HK-2 (cell line): ENCODE results near the gene ANKRD2.
"Not testable (repeated sequence)": the region's sequence is repeated elsewhere in the genome, so short reads cannot be mapped to it uniquely, and the experiment has no call there.

Experiments
- DNase-seq: peaks from one replicate; pipeline ENCODE4 v3.0.0-alpha.2; 2018; ENCODE audit not compliant: unreplicated experiment

Gene ANKRD2

DNA sequence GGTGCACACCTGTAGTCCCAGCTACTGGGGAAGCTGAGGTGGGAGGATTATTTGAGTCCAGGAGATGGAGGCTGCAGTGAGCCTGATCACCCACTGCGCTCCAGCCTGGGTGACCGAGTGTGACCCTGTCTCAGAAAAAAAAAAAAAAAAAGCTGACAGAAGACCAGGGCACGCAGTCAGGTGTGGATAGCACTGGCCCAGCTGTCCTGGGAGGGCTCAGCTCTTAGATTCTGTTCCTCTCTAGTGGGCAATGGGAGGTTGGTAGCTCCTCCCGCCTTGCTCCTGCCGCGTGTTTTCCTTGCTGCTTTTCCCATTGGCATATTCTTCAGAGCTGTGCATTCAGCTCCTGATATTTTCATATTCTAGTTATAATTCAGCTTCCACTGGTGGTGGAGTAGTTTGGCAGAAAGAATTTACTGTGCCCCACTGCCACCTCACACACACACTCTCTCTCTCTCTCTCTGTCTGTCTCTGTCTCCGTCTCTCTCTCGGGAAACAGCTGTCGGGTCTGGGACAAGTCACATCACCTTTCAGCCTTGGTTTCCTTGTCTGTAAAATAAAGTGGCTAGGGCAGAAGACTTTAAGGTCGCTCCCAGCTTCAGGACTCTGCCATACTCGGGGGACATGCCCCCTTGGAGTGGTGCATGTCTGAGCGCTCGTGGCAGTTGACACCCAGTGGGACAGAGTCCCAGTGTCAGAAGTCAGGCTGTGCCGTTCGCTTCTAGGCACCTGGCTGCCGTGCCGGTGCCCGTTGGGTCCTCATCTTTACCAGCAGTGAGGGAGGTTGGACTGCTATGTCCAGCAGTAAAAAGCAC lies 25.9 kb upstream of the ANKRD2 start:
- DNase-seq: no peak

DNA sequence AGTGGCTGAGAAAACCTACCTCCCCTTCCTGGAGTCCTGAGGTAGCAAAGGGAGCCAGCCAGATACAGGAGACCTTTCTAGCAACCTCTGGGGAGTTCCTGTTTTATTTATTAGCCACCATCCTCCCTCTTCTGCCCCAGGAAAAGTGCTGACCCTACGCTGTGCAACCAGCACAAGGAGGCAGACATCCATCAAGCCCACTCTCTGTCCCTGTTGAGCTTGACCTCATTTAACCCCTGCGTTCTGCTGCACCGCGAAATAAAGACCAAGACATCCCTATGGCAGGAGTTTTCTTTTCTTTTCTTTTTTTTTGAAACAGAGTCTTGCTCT lies 25.3 kb upstream of the ANKRD2 start:
- DNase-seq: no peak

DNA sequence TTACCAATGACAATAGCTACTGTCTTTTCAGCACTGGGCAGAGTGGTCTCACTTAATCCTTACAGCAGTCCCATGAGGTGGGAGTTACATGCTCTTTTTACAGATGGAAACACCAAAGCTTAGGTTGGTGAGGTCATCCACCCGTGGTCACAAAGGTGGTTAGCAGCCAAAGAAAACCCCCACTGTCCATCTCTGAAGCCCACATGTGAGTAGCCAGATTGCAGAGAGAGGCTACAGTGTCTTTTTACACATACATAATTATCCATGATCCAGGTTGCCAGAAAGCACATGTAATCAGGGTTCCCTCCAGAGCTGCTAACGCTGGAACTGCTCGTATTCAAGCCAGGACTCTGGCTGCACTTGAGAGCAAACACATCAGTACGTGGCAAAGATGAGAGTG lies 24.6 kb upstream of the ANKRD2 start:
- no peak for DNase-seq

DNA sequence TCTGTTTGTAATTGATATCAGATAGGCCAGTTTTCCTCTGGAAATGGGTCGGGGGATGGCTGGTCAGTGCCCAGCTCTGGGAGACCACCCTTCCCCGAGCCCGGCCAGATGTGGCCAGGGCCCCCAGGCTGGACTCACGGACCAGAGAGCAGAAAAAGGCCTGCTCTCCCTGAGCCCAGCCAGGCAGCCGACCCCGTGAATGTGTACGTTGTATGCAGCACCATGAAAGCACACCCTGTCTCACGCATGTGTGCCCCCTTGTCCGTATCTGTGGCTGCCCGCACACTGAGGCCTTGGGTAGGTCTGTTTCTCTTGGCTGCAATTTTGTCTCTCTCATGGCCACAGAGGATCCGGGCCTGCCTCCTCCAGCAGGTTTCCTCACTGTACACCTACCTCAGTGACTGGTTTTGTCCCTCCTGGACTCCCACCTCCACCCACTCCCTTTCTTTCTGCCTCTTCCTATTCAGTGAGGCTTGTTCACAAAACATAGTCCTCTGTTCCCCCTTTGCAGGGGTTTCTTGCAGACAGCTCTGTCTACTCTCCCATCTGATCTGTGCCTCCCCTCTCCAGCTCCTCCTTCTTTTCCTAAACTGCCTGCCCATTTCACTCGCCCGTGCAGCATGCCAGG lies 23.6 kb upstream of the ANKRD2 start:
- DNase-seq: no peak

DNA sequence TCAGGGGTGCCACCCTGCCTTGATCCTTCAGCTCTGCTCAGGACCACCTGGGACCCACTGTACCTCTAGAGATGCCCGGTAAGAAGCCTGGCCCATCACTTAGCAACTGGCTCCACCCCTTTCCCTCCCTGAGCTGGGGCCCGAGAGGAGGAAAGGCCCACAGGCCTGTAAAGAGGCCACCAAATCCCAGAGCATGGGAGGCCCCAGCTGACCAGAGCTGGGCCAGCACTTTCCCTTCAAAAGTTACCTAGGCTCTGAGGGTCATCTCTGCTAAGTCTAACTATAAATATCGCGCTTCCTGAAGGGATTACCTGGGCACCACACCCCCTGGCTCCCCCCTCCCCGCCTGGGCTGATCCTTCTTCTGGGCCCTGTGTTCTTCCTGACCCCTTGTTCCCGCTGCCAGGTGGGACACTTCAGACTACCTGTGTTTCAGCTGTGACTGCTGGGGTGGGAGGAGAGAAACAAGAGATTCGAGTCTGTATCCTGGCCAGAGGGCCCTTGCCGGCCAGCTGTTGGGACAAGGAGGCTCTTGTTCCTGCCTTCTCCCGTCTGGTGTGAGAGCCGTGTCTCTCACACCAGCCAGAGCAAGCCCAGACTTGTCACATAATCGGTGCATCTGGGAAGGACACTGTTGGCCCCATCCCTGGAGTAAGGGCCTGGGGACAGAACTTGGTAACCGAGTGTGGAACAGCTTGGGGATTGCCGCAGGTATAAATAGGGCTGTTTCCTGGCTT lies 22.8 kb upstream of the ANKRD2 start:
- no peak for DNase-seq

DNA sequence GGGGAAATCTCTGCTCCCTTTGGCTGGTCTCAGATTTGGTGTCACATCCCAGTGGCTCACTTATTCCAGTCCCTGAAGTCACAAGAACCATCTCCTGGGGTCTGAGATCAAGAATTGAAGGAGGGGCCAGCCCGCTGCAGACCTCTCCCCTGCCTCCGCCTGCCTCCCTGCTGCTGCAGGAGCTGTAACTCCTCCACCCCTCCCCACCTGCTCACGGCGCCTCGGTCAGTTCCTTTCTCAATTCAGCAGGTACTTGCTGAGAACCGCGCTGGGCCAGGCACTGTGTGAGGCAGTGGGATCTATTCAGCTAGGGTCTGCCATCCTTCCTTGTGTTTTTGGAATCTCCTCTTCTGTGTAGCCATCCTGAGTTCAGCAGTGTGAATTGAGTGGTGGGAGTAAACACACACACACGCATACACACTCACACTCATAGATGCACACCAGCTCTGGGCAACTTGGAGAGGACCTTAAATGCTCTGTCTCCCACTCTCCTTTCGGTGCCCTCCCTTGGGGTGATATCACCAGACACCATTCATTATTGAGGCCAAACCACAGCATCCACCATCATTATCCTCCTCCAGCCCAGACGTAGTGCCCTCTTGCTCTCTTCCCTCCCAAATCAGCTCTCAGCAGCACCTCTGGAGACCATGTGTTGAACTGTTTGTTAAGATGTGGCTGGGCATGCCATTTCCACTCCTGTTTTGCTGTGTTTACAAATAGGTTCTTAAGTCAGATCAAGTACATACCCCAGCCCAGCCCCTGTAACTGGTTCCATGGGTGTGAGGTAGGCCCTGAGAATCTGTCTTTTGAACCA lies 22.0 kb upstream of the ANKRD2 start:
- DNase-seq: no peak

DNA sequence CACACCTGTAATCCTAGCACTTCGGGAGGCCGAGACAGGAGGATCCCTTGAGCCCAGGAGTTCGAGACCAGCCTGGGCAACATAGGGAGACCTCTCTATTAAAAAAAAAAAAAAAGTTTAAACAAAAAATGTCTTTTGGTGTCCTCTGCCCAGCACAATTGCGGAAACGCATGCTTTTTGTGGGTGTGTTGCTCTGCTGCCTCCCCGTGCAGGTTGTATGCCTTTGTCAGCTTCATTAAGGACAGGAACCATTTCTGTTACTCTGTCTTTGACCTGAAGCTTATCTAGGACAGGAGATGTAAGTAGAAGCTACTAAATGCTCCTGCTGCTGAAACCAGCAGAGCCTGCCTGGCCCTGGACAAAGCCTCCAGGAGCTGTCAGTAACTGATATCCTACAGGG lies 21.3 kb upstream of the ANKRD2 start:
- no peak for DNase-seq

DNA sequence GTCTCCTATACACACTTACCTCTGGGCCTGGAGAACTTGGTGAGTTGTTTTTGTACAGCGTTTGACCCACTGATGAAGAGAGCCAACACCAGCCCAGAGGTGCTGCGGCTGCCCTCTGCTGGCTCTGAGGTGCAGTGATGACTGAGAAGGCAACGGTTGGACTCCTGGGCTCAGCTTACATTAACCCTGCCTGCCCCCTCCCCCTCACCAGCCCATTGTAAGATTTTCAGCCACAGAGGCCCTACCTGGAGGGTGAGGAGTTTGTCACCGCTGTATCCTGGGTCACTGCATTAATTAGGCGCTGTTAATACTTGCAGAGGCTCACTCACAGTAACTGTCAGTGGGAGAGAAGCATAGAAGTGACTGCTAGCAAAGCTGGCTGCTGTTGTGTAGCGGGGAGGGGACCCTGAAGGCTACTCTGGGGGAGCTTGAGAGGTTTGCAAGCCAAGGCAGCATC lies 19.0 kb upstream of the ANKRD2 start:
- peak; percentile 71 for DNase-seq

DNA sequence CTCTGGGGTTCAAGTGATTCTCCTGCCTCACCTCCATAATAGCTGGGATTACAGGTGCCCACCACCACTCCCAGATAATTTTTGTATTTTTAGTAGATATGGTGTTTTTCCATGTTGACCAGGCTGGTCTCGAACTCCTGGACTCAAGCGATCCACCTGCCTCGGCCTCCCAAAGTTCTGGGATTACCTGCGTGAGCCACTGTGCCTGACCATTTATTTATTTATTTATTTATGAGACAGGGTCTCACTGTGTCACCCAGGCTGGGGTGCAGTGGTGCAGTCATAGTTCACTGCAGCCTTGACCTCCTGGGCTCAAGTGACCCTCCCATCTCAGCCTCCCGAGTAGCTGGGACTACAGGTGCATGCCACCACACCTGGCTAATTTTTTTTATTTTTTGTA lies 18.2 kb upstream of the ANKRD2 start:
- DNase-seq: not testable (repeated sequence)

DNA sequence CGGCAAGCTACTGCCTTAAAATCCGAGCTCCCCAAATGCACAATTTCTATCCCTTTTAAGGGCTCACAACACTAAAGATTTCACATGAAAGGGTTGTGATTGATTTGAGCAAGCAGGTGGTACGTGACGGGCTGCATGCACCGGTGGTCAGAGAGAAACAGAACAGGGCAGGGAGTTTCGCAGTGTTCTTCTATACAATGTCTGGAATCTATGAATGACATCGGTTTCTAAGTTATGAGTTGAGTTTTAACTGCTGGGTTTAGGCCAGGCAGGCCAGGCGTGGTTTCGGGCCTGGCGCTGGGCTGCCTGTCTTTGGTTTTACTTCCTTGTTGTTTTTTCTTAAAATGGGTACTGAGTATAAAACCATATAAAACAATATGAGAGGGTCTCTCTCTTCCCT lies 17.0 kb upstream of the ANKRD2 start:
- DNase-seq: not testable (repeated sequence)

DNA sequence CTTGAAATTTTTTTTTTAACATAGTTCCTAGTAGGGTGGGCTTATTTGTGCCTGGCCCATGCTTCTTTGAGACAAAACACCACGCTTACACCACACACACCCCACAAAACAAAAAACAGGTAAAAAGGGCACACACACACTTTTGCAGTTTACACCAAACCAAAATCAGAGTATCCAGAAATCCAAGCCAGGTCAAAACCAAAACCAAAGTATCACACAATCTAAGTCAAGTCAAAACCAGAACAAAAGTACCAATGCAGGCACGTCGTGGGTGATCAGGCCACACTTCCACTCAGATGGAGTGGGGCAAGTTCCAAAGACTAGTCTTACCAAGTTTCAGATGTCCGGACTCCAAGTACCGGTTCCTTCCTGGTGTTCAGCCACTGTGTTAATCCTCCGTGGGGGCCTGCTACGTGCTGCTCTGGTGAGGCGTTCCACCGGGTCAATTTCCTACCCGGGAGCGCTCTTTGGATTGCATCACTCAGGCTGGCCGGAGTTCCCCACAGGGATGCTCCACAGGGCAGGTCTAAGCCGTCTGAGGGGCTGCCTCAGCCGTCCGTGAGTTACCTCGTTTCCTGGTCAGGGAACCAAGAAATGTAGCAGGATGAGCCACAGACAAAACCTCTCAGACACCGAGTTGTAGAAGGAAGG lies 11.7 kb upstream of the ANKRD2 start:
- DNase-seq: not testable (repeated sequence)

DNA sequence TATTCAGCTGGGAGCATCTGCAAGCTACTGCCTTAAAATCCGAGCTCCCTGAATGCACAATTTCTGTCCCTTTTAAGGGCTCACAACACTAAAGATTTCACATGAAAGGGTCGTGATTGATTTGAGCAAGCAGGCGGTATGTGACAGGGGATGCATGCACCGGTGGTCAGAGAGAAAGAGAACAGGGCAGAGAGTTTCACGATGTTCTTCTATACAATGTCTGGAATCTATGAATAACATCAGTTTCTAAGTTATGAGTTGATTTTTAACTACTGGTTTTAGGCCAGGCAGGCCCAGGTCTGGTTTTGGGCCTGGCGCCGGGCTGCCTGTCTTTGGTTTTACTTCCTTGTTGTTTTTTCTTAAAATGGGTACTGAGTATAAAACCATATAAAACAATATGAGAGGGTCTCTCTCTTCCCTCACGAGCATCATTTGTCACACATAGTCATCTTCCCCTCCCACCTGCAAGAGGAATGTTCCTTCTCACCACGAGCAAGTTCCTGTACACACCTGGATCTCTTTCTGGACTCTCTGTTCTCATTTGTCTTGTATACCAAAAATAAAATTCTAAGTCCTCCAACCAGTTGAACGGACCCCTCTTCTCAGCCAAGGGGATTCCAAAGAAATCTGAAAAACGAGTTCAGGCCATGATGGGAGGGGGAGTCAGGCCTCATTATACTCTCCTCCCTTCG lies 11.0 kb upstream of the ANKRD2 start:
- not testable (repeated sequence) for DNase-seq

DNA sequence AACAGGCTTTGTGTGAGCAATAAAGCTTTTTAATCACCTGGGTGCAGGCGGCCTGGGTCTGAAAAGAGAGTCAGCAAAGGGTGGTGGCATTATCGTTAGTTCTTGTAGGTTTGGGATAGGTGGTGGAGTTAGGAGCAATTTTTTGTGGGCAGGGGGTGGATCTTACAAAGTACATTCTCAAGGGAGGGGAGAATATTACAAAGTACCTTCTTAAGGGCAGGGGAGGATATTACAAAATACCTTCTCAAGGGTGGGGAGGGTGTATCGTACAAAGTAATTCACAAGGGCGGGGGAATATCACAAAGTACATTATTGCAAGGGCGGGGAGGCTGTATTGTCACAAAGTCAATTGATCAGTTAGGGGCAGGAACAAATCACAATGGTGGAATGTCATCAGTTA lies 10.2 kb upstream of the ANKRD2 start:
- DNase-seq: not testable (repeated sequence)

DNA sequence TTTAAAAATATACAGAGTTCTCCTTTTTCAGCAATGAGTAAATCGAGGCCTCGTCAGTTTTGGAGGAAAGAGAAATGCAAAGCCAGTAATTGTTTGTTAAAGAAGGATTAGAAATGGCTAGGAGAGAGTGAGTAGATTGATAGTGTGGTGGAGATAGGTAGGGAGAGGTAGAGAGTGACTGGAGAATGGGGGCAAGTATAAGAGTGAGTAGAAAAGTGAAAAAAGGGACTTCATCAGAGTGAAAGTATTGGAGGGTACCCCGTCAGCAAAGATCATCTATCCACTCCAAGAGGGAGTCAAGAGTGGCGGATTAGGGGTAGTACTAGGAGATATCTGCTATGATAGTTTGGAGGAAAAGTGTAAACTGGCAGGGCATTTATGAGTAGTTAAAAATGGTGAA lies 9.2 kb upstream of the ANKRD2 start:
- no peak for DNase-seq

DNA sequence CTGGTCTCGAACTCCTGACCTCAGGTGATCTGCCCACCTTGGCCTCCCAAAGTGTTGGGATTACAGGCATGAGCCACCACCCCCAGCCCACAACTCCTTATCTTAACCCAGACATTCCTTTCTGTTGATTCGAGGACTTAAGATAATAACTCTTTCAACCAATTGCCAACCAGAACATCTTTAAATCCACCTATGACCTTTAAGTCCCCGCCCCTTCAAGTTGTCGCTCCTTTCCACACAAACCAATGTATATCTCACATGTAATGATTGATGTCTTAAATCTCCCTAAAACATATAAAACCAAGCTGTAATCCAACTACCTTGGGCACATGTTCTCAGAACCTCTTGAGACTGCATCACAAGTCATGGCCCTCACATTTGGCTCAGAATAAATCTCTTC lies 7.8 kb upstream of the ANKRD2 start:
- DNase-seq: no peak

DNA sequence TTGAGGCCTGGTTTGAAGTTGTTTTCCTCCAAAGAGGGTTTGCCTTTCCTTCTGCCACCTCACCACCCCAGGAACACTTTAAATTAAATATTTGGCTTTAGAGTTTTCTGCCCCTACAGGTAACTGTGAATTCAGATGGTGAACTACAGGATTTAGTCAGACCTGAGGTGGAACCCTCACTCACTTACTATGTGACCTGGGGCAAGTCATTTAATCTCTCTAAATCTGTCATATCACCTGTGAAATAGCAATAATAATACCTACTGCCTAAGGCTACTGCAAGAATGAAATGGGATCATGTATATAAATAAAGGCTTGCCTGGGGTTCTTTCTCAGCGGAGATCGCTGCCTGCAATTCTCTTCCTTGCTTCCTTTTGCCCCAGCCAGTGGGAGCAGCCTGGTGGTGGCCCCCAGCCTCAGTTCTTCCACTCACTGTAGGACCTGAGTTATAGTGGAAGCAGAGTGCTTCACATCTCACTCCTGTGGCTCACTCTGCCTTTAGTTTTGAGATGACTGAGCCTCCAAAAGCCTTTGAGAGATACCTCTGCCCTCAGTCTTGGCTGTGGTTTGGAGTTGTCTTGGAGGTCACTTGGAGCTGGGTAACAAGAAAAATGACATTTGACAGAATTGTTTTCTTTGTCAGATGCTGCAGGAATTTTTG lies 6.1 kb upstream of the ANKRD2 start:
- DNase-seq: no peak

DNA sequence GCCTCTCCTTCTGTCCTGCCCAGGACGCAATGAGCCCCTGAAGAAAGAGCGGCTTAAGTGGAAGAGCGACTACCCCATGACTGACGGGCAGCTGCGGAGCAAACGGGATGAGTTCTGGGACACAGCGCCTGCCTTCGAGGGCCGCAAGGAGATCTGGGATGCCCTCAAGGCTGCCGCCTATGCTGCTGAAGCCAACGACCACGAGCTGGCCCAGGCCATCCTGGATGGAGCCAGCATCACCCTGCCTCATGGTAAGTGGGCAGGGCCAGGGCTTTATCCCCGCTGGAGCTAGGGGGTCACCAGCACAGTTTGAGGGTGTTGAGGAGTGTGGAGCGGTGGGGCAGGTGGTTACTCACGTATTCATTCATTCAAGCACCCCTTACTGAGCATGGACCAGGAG lies 4.7 kb upstream of the ANKRD2 start:
- no peak for DNase-seq

DNA sequence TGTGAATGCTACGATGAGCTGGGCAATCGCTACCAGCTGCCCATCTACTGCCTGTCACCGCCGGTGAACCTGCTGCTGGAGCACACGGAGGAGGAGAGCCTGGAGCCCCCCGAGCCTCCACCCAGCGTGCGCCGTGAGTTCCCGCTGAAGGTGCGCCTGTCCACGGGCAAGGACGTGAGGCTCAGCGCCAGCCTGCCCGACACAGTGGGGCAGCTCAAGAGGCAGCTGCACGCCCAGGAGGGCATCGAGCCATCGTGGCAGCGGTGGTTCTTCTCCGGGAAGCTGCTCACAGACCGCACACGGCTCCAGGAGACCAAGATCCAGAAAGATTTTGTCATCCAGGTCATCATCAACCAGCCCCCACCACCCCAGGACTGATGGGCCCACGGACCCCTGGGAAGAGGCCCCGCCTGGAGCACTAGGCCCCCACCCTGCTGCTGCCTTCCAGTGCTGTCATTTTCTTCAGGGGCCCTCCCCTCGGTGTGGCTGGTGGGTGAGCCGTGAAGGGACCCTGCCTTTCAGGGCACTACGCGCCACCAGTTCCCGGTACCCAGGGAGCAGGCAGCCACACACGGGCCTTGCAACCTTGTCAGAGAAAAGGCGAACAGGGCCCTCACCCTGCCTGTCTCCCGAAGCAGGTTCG lies 2.3 kb upstream of the ANKRD2 start:
- DNase-seq: no peak

DNA sequence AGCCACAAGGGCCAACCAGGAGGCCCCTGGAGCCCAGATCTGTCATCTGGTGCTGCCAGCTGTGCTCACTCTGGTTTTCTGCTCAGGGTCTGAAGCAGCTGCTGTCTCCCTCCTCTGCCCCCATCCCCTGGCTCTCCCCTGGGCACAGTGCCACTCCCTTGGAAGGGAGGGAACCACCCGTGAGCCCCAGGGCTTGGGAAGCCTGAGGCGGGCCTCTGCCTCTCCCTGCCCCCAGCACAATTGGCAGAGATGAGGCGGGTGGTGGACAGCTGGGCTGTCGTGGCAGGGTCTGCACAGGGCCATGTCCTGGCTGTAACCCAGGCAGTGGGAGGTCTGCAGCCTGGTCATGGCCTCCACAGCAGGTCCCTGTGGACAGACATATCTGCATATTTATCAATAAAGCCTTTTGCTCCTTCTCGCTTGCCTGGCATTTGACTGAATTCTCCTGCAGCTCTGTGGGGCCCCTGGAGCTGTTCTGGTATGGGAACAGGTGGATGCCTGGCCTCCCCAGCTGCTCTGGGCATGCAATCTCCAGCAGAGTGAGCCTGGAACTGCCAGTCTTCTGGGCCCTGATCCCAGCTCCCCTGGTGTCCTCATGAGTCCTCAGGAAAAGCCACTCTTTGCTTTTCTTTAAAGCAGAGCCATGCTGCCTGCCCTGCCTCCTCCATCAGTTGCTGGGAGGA lies 1.6 kb upstream of the ANKRD2 start:
- DNase-seq: no peak
